HG02763 (cell line): ENCODE results near the gene MT3.
"Not testable (repeated sequence)": the region's sequence is repeated elsewhere in the genome, so short reads cannot be mapped to it uniquely, and the experiment has no call there.

Source experiments
- ATAC-seq: cut with Tn5 transposase; IDR thresholded peaks from one replicate; pipeline ENCODE4 v1.9.1; 2021; ENCODE audit warnings: mild to moderate bottlenecking, moderate library complexity; ENCODE audit not compliant: unreplicated experiment

MT3 gene

GRCh38 chr16:56577300-56577625, 12.1 kb upstream of the MT3 start:
- no peak for ATAC-seq

GRCh38 chr16:56580391-56581048, 8.8 kb upstream of the MT3 start:
- ATAC-seq: no peak

- ATAC-seq: not testable (repeated sequence)
Measured at GRCh38 chr16:56582911-56583310, 6.4 kb upstream of the MT3 start.

- no peak for ATAC-seq
Measured at GRCh38 chr16:56583351-56584168, 5.8 kb upstream of the MT3 start.

- ATAC-seq: no peak
Measured at GRCh38 chr16:56584276-56584675, 5.1 kb upstream of the MT3 start.

GRCh38 chr16:56588781-56589140, 567 bp upstream of the MT3 start:
- no peak for ATAC-seq

- no peak for ATAC-seq
Measured at GRCh38 chr16:56591377-56592060, 2.2 kb downstream of the MT3 start.

GRCh38 chr16:56593573-56594291, 4.4 kb downstream of the MT3 start:
- no peak for ATAC-seq

- ATAC-seq: no peak
Measured at GRCh38 chr16:56594292-56594619, 4.9 kb downstream of the MT3 start.

- ATAC-seq: no peak
Measured at GRCh38 chr16:56600398-56600999, 11.2 kb downstream of the MT3 start.

- no peak for ATAC-seq
Measured at GRCh38 chr16:56601325-56601724, 12.0 kb downstream of the MT3 start.

- no peak for ATAC-seq
Measured at GRCh38 chr16:56603589-56603988, 14.3 kb downstream of the MT3 start.

GRCh38 chr16:56604966-56605365, 15.6 kb downstream of the MT3 start:
- no peak for ATAC-seq

- no peak for ATAC-seq
Measured at GRCh38 chr16:56605475-56605874, 16.1 kb downstream of the MT3 start.

GRCh38 chr16:56606071-56606475, 16.7 kb downstream of the MT3 start:
- ATAC-seq: no peak

- no peak for ATAC-seq
Measured at GRCh38 chr16:56606476-56607108, 17.3 kb downstream of the MT3 start.

GRCh38 chr16:56607109-56607618, 17.8 kb downstream of the MT3 start:
- no peak for ATAC-seq

- ATAC-seq: no peak
Measured at GRCh38 chr16:56607675-56608042, 18.3 kb downstream of the MT3 start.

- ATAC-seq: peak; percentile 87
Measured at GRCh38 chr16:56608043-56608875, 18.9 kb downstream of the MT3 start, which contains the start of gene MT2A. Gene MT2A (plus strand): TSS chr16:56608584. CDS start chr16:56608656, 72 bp downstream.
